GM19099 (cell line): ENCODE data around the gene UBE2I.
A peak's percentile ranks its signal among the peaks of the same experiment; 100 is the strongest.

Experiments used
- POLR2A ChIP-seq: IDR thresholded peaks from 3 replicates; pipeline ENCODE4 v1.6.1; 2011; ENCODE audit warnings: low read depth; ENCODE audit not compliant: insufficient read length; ENCODE audit errors: extremely low read depth

Gene UBE2I

GRCh38 chr16:1326946-1327618, 17.6 kb downstream of the UBE2I start:
- no peak for TF ChIP-seq POLR2A

GRCh38 chr16:1327619-1327947, 18.1 kb downstream of the UBE2I start:
- no peak for TF ChIP-seq POLR2A

GRCh38 chr16:1330260-1330914, 21.0 kb downstream of the UBE2I start:
- TF ChIP-seq POLR2A, result no peak

- TF ChIP-seq POLR2A, result no peak
These were observed 21.7 kb downstream of the UBE2I start for GRCh38 chr16:1330931-1331711.

- TF ChIP-seq POLR2A, result peak; percentile 26
These were observed 22.5 kb downstream of the UBE2I start for GRCh38 chr16:1331712-1332617.

GRCh38 chr16:1332618-1333148, 23.2 kb downstream of the UBE2I start:
- TF ChIP-seq POLR2A, result no peak

GRCh38 chr16:1333149-1333812, 23.8 kb downstream of the UBE2I start, which contains the start of gene BAIAP3:
Gene BAIAP3, plus strand, starts transcription at chr16:1333645. Its CDS starts 4,905 bp downstream, at chr16:1338550.
- TF ChIP-seq POLR2A, result no peak

- no peak for TF ChIP-seq POLR2A
These were observed 24.6 kb downstream of the UBE2I start for GRCh38 chr16:1333854-1334700.

- no peak for TF ChIP-seq POLR2A
These were observed 25.3 kb downstream of the UBE2I start for GRCh38 chr16:1334739-1335138.

GRCh38 chr16:1335211-1335971, 26.0 kb downstream of the UBE2I start:
- TF ChIP-seq POLR2A, result no peak

GRCh38 chr16:1335996-1336395, 26.6 kb downstream of the UBE2I start:
- no peak for TF ChIP-seq POLR2A

- no peak for TF ChIP-seq POLR2A
These were observed 27.2 kb downstream of the UBE2I start for GRCh38 chr16:1336619-1337018.
